22Rv1 (cell line): Measurements from ENCODE around the gene UBQLN4.

Experiments
- H3K27ac ChIP-seq: fragments of 450-650 bp; 2 replicates; pipeline ENCODE4 v1.5.1; 2017
- ZFX ChIP-seq: fragments of 450-650 bp; IDR thresholded peaks from 2 replicates; pipeline ENCODE4 v1.6.1; 2017; ENCODE audit warnings: antibody characterized with exemption, borderline replicate concordance
- TF ChIP-seq, protein P1 (sequence below): fragments of 450-650 bp; IDR thresholded peaks from 2 replicates; pipeline ENCODE4 v1.5.1; 2017; ENCODE audit warnings: mild to moderate bottlenecking

The UBQLN4 gene

DNA sequence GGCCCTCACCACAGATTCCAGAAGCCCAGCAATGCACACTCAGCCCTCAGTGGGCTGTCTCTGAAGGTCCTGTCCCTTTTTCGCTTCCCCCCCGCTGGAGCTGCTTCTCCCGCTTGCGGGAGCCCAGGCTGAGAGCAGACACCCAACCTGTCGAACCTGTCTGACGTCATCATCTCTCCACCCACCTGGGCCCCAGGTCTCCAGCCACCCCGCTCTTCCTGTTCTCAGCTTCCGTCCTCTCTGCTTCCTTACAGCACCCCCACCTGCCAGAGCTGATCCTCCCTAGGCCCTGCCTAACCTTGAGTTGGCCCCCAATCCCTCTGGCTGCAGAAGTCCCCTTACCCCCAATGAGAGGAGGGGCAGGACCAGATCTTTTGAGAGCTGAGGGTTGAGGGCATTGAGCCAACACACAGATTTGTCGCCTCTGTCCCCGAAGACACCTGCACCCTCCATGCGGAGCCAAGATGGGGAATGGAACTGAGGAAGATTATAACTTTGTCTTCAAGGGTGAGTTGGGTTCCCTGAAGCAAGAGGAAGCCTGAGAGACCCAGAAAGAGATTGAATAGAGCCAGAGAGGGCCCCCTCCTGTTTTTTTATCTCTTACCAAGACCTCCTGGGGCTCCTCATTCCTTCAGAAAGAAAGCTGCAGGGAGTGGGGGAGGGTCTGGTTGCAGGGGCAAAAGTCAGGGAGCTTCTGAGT lies 7.5 kb upstream of the UBQLN4 start, which contains the start of gene RAB25:
Gene RAB25, plus strand, starts transcription at position 224 of the 700 bp plus-strand sequence. Its CDS starts 241 bp downstream, at position 465.
- no peak within 1 kb of the TSS for H3K27ac ChIP-seq
- TF ChIP-seq ZFX = no peak
- TF ChIP-seq, protein P1, sequence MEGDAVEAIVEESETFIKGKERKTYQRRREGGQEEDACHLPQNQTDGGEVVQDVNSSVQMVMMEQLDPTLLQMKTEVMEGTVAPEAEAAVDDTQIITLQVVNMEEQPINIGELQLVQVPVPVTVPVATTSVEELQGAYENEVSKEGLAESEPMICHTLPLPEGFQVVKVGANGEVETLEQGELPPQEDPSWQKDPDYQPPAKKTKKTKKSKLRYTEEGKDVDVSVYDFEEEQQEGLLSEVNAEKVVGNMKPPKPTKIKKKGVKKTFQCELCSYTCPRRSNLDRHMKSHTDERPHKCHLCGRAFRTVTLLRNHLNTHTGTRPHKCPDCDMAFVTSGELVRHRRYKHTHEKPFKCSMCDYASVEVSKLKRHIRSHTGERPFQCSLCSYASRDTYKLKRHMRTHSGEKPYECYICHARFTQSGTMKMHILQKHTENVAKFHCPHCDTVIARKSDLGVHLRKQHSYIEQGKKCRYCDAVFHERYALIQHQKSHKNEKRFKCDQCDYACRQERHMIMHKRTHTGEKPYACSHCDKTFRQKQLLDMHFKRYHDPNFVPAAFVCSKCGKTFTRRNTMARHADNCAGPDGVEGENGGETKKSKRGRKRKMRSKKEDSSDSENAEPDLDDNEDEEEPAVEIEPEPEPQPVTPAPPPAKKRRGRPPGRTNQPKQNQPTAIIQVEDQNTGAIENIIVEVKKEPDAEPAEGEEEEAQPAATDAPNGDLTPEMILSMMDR = no peak

DNA sequence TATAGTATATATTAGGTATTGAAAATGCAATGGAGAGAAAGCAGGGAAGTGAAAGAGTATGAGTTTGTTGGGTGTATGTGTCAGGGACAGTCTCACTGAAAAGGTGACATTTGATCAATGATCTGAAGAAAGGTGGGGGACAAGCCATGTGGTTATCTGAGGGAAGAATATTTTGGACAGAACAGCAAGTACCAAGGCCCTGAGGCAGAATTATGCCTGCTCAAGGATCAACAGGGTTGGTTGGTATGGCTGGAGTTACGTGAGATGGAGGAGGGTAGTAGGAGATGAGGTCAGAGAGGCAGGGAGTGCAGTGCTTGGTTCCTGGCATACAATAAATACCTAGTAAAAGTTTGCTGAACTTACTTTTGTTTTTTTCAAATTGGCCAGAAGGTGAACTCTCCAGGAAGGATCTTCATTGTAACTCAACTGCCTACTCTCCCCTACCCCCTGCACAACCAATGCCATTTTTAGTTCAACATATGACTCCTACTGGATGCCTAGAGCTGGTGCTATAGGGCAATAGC lies 2.8 kb upstream of the UBQLN4 start:
- TF ChIP-seq, protein P1 = no peak
- TF ChIP-seq ZFX = no peak
- no peak overlapping the region for H3K27ac ChIP-seq

DNA sequence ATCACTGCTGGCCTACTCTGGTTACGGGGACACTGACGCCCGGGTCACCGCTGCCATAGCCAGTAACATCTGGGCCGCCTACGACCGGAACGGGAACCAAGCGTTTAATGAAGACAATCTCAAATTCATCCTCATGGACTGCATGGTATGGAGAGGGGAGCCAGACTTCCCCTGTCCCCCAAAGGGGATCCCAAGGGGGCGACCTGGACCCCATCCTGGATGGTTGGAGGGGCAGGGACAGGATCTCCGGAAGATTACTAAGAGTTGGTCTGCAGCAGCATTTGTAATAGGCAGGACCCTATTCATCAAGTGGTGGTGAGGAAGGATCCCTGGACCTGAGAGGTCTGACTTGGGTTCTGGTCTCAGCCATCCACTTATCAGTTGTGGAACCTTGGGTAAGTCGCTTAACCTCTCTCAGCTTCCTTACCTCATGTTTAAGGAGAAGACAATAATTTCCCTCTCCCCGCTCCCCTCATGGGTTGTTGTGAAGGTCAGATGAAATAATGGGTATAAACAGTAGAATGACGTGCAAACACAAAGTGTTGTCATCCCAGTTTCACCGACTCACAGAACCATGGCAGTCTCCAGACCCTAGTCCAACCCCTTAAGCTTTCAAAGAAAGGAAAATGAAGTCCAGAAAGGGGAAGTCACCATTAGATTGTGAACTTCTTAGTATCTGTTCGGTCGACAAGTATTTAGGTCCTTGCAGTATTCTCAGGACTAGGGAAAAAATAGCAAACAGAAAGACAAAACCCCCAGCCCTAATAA lies 1.9 kb upstream of the UBQLN4 start:
- H3K27ac ChIP-seq = peak overlapping the region; percentile 100

DNA sequence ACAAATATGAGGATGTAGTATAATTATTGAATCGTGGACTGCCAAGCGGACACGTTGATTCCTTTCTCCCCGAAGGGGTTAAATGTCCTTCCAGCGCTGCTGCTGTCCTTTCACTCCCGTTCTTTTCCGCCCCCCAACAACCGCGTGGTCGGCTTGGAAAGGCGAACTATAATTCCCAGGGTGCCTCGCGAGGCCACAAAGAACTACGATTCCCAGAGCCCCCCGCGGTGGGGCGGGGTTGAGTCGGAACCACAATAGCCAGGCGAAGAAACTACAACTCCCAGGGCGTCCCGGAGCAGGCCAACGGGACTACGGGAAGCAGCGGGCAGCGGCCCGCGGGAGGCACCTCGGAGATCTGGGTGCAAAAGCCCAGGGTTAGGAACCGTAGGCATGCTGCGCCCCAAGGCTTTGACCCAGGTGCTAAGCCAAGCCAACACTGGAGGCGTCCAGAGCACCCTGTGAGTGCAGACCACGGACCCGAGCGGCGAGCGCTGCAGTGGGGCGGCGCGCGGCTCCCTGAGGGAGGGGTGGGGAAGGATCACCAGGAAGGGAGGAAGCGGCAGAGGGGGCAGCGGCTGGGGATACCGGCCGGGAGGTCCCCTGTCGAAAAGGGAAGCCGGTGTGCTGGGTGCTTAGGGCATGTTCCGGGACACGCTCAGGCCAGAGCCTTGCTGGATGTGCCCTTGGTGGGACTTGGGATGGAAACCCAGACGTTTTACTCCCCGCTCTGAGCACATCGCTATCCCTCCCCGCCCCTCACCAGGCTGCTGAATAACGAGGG lies 1.1 kb upstream of the UBQLN4 start, which contains the start of gene LAMTOR2:
Gene LAMTOR2, plus strand, starts transcription at position 283 of the 781 bp plus-strand sequence. Its CDS starts 108 bp downstream, at position 391.
- peak within 1 kb of the TSS; percentile 100 for H3K27ac ChIP-seq
- TF ChIP-seq, protein P1 = no peak
- no peak for TF ChIP-seq ZFX

More for the DNA sequence above, 1.9 kb upstream of the UBQLN4 start:
- TF ChIP-seq, protein P1 = no peak

DNA sequence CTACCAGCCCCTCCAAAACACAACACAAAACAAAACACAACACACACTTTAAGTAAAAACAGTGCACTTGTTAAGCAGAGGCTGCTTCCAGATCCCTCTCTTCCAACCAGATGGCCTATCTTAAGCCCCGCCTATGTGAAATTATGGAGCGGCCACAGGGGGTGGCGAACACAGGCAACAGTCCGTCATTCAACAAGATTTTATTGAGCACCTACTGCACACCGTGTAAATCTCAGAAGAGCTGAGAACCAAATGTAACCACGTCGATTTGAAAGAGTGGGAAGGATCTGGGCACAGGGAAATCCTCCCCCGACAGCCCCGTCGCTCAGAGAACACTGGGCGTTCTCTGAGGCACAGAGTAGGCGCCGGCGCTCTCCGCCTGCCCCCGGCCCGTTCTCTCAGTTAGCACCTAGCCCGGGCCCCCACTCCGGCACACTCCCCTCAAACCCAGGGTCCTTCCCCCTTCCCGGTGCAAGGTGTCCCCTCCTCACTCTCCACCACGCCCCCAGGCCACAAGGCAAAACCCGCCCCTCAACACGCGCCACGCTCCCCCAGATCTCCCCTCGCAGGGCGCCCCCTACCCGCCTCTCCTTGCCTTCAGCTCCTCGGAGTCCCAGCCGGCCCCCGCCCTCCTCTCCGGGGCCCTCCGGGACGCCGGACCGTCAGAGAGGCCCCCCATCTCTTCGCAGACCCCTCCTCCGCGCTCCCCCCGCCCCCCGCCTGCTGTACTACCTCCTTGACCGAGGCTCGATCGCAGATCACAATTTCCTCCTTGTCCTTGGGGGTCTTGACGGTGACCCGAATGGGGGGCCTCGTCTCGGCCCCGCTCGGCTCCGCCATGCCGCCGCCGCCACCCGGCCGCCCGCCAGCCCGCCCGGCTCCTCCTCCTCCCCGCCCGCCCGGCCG lies 483 bp downstream of the UBQLN4 start:
- no peak for TF ChIP-seq ZFX
- TF ChIP-seq, protein P1 = no peak
- H3K27ac ChIP-seq = peak overlapping the region; percentile 100
